Stimulated activated CD8-positive, alpha-beta memory T cell treated with anti-CD3 and anti-CD28 coated beads, Interleukin-7, amount 100 ng/mL, for 1 hour (primary cell): Measurements from ENCODE around the gene SLIT3.
"Not testable (repeated sequence)": the region's sequence is repeated elsewhere in the genome, so short reads cannot be mapped to it uniquely, and the experiment has no call there.

Source experiments
- DNase-seq, 2 donors: peaks; one replicate each; pipeline ENCODE4 v3.0.0-alpha.2; 2020; ENCODE audit warnings: low read depth in 2 of 2

Gene SLIT3

GRCh38 chr5:168647083-168647482 lies 653.9 kb downstream of the SLIT3 start:
- no peak for DNase-seq

GRCh38 chr5:168646335-168646734 lies 654.6 kb downstream of the SLIT3 start:
- DNase-seq = no peak

- no peak for DNase-seq
Measured at GRCh38 chr5:168645195-168645594, 655.7 kb downstream of the SLIT3 start.

DNA sequence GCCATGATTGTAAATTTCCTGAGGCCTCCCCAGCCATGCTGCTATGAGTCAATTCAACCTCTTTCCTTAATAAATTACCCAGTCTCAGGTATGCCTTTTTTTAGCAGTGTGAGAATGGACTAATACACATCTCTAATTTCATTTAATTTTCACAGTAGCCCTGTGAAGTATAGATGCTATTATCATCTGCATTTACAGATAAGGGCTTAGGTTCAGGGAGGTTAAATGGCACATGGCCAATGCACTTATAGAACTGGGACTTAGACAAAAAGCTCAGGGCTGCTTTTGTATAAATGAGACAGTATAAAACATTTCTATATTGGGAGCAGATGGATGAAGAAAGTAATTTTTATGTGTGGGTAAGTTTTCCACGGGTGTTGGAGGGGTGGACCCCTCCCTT lies 658.9 kb downstream of the SLIT3 start:
- no peak for DNase-seq

- not testable (repeated sequence) for DNase-seq
Measured at GRCh38 chr5:168638846-168639245, 662.1 kb downstream of the SLIT3 start.

DNA sequence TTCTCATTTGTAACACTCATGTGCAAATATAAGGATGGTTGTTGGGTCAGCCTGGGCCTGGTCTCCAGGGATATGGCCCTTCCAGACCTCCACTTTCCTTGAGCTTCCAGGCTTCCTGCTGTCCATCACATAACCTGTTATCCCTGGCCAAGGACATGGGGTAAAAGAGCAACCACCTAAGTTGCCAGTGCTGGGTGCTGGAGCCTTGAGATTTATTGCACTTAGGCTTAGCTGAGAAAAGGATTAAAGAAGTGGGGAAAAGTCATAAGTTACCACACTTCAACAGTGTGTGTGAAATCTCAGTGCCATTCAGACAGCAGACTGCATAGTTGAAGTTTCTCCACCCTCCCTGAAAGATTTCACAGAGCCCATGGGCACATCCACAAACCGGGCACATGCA lies 663.1 kb downstream of the SLIT3 start:
- no peak for DNase-seq

DNA sequence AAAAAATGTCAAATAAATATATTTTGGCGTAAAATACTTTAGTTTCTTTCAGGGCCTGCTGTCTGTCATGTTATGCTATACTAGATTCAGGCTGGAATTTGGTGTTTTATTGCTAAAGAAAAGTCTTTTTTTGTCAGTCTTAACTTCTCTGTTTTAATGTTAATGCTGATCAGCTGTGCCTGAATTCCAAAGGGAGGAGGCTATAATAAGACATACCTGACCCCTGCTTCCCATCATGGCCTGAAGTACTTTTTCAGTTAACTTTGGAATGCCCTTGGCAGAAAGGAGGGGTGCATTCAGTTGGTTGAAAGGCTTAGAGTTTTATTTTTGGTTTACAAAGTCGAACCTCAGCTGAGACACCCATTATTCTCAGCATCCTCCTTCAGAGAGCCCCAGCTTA lies 663.7 kb downstream of the SLIT3 start:
- DNase-seq = no peak

GRCh38 chr5:168630958-168631357 lies 670.0 kb downstream of the SLIT3 start:
- DNase-seq = not testable (repeated sequence)

DNA sequence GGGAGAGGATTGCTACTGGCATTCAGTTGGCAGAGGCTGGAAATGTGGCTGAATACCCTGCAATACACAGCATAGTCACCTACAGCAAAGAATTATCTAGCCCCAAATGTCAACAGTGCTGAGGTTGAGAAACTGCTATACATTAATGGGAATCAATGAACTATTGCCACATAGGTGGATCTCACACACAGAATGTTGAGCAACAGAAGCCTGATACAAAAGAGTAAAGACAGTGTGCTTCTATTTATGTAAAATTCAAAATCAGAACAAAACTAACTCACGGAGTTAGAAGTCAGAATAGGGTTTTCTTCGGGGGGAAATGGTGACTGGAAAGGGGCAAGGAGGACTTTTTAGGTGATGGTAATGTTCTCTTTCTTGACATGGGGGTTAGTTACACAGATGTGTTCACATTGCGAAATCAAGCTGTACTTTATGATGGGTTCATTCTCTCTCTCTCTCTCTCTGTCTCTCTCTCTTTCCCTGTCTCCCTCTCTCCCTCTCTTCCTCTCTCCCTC lies 676.0 kb downstream of the SLIT3 start:
- no peak for DNase-seq

- DNase-seq = no peak
Measured at GRCh38 chr5:168620807-168621206, 680.1 kb downstream of the SLIT3 start.

DNA sequence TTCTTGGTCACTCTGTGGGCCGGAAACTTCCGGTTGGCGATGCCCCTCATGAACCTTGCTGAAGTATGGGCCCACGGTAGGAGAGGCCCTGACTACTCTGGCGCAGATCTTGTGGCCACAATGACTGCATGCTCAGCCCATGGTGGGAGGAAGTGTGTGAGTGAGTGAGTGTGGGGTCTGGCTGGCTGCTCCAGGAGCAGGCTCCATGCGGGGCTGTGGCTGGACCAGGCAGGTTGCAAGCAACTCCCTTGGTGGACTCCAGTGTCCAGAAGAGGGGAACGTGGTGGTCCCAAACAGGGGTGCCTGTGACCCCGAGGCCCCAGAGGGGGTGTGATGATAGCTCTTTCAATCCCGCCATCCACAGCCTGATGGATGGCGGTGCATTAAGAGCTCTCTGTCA lies 686.3 kb downstream of the SLIT3 start:
- no peak for DNase-seq

GRCh38 chr5:168613996-168614395 lies 686.9 kb downstream of the SLIT3 start:
- DNase-seq = no peak

DNA sequence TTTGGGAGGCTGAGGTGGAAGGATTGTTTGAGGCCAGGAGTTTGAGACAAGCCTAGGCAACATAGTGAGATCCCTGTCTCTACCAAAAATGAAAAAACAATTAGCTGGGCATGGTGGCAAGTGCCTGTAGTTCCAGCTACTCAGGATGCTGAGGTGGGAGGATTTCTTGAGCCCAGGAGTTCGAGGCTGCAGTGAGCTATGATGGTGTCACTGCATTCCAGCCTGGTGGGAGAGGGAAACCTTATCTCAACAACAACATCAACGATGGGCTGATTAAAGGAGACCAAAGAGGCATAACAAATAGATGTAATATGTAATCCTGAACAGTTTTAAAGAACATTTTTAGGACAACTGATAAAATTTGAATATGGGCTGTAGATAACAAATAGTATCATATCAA lies 687.5 kb downstream of the SLIT3 start:
- DNase-seq = no peak

DNA sequence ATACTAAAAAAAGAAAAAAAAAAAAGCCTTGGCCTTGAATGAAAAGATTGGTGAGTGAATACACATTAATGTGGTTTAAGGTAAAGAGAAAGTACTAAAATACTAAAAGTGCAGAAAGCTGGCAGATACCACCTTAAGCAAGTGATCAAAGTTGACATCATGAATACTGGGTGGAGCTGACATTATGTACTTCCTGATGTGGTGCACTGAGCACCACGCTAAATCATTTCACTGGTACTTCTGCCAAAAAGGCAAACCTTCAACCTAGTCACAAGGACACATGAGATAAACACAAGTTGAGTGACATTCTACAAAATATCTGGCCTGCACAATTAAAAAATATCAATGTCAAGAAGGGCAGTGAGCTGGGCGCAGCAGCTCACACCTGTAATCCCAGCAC lies 687.9 kb downstream of the SLIT3 start:
- no peak for DNase-seq

GRCh38 chr5:168612123-168612522 lies 688.8 kb downstream of the SLIT3 start:
- DNase-seq = no peak
